Coronary artery (tissue), 2 donors: ENCODE results near the gene CCL24.

Source experiments
- DNase-seq: peaks from one replicate; pipeline ENCODE4 v3.0.0-alpha.2; 2017; ENCODE audit warnings: low spot score
- H3K27ac ChIP-seq, 2 donors: fragments of 200-600 bp; sonication (generic); one replicate each; pipeline ENCODE4 v1.5.1; 2016 to 2019
- H3K4me3 ChIP-seq: fragments of 200-600 bp; sonication (generic); 2 replicates; pipeline ENCODE4 v1.5.1; 2016; ENCODE audit warnings: mild to moderate bottlenecking, moderate library complexity
- CTCF ChIP-seq: fragments of 200-600 bp; sonication (generic); IDR thresholded peaks from one replicate; pipeline ENCODE4 v1.5.1; 2019; ENCODE audit warnings: antibody characterized with exemption

Gene CCL24

GRCh38 chr7:75808106-75808505 is 5.5 kb downstream of the CCL24 start:
- no peak overlapping the region for H3K4me3 ChIP-seq
- no peak for DNase-seq
- no peak overlapping the region for H3K27ac ChIP-seq
- no peak for TF ChIP-seq CTCF

- no peak for TF ChIP-seq CTCF
- DNase-seq = no peak
- Histone ChIP-seq H3K4me3 (no peak overlapping the region), H3K27ac (no peak overlapping the region)
Measured at GRCh38 chr7:75807452-75807851, 6.2 kb downstream of the CCL24 start.

- no peak overlapping the region for H3K27ac ChIP-seq
- no peak for DNase-seq
- TF ChIP-seq CTCF = no peak
- H3K4me3 ChIP-seq = no peak overlapping the region
Measured at GRCh38 chr7:75806560-75807307, 6.9 kb downstream of the CCL24 start.

GRCh38 chr7:75804705-75805104 is 8.9 kb downstream of the CCL24 start:
- DNase-seq = no peak
- TF ChIP-seq CTCF = no peak

GRCh38 chr7:75804004-75804403 is 9.6 kb downstream of the CCL24 start:
- TF ChIP-seq CTCF = no peak
- no peak overlapping the region for H3K27ac ChIP-seq
- DNase-seq = no peak

More at GRCh38 chr7:75804705-75805104, 8.9 kb downstream of the CCL24 start:
- no peak overlapping the region for H3K4me3 ChIP-seq
- H3K27ac ChIP-seq = no peak overlapping the region

GRCh38 chr7:75802552-75802821 is 11.1 kb downstream of the CCL24 start:
- H3K4me3 ChIP-seq = no peak overlapping the region
- no peak for DNase-seq
- no peak for TF ChIP-seq CTCF
- H3K27ac ChIP-seq = no peak overlapping the region

More at GRCh38 chr7:75804004-75804403, 9.6 kb downstream of the CCL24 start:
- H3K4me3 ChIP-seq = no peak overlapping the region

GRCh38 chr7:75798770-75799169 is 14.8 kb downstream of the CCL24 start:
- no peak for TF ChIP-seq CTCF
- Histone ChIP-seq H3K27ac (no peak overlapping the region), H3K4me3 (no peak overlapping the region)
- DNase-seq = no peak
